Fibroblast of villous mesenchyme (primary cell): ENCODE data around the gene LIG1. TPM values are rescaled to one million over a fixed set of nuclear protein-coding genes. Genes with fewer than 3 reads are reported as not detected.

ENCODE experiments used
- DNase-seq: peaks from one replicate; pipeline ENCODE4 v3.0.0-alpha.2; 2010; ENCODE audit warnings: low read depth
- H3K4me3 ChIP-seq: 2 replicates; pipeline ENCODE4 v1.5.1; 2011; ENCODE audit warnings: low read depth, mild to moderate bottlenecking, low read length
- CTCF ChIP-seq: IDR thresholded peaks from 2 replicates; pipeline ENCODE4 v1.5.1; 2012; ENCODE audit warnings: low read depth, mild to moderate bottlenecking, low read length; ENCODE audit not compliant: insufficient read depth
- total RNA-seq: library from RNA; depleted of rRNA; stranded (reverse); fragments of >200 nt; gene quantifications from 2 replicates; pipeline ENCODE4 v1.2.3, GENCODE V29; 2012

LIG1 gene
- total RNA-seq, 1 donor, result 10.4 TPM

GRCh38 chr19:48148576-48148975 lies 21.6 kb downstream of the LIG1 start:
- no peak overlapping the region for H3K4me3 ChIP-seq
- no peak for TF ChIP-seq CTCF
- DNase-seq, result no peak

GRCh38 chr19:48147597-48148175 lies 22.5 kb downstream of the LIG1 start:
- DNase-seq, result no peak
- no peak overlapping the region for H3K4me3 ChIP-seq
- no peak for TF ChIP-seq CTCF

DNA sequence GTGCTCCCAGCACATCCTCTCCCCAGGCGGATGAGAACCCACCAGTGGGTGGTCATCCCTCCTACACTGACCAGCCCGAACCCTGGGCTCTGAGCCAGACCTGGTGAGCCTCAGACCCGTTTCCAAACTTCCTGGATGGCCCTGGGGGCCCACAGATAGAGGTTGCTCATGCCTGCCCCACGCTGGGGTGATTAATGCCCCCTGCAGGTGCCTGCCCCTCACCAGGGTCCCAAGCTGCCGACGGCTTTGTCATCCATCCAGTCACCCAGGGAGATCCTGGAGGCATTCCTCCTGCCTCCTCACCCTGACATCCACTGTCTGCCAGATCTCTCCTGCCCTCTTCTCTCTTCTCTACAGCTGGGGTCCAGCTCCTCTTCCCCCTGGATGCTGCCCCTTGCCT lies 31.1 kb downstream of the LIG1 start:
- no peak for TF ChIP-seq CTCF
- no peak overlapping the region for H3K4me3 ChIP-seq
- DNase-seq, result no peak

DNA sequence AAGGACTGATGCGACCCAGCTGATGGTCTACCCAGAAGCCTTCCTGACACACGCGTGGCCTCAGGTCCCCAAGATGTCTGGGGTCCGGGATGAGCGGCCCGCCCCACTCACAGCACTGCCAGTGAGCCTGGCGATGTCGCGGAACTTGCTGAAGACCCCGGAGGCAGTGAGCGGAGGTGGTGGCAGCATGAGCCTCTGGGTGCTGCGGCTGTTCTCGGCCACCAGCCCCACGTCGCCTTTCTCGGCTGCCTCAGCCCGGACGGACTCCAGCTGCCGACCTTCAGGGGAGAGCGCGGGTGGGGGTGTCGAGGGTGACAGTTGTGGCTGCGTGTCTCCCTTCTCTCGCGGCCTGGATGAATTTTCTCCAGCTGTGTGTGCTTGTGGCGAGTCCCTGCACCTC lies 32.7 kb downstream of the LIG1 start:
- TF ChIP-seq CTCF, result no peak
- DNase-seq, result no peak
- no peak overlapping the region for H3K4me3 ChIP-seq

- TF ChIP-seq CTCF, result no peak
- DNase-seq, result no peak
- H3K4me3 ChIP-seq, result no peak overlapping the region
These were observed 33.6 kb downstream of the LIG1 start for GRCh38 chr19:48136547-48136946.

DNA sequence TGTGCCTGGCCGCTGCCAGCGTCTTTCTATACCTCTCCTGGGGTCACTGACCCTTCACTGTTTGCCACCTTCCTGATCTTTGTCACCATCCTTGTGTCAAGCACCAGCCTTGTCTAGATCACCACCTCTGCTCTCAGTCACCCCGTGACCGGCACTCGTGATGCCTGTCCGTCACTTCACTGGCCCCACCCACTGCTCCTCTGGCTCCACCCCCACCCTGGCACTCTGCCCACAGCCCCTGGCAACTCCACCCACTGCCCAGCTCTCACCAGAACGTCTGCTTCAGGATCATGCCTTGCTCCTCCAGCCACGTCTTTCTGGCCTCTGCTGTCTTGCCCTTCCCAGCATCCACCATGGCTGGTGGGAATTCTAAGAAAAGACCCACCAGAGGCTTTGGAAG lies 34.7 kb downstream of the LIG1 start:
- DNase-seq, result no peak

More for the DNA sequence above, 34.7 kb downstream of the LIG1 start:
- no peak for TF ChIP-seq CTCF
- no peak overlapping the region for H3K4me3 ChIP-seq
